Activated T-helper 2 cell treated with anti-CD3 and anti-CD28 coated beads, Interferon-gamma antibody, Interleukin-2, Interleukin-4, amounts not matched to agents 10 μg/mL and 5 μg/mL and 100 μg/mL, durations not matched to agents 14 hours and 24 hours and 36 hours (primary cell): ENCODE measurements around the gene LTA. TPM values are rescaled to one million over a fixed set of nuclear protein-coding genes. Genes with fewer than 3 reads are reported as not detected.
A peak's percentile ranks its signal among the peaks of the same experiment; 100 is the strongest.

Experiments
- DNase-seq: peaks from one replicate; pipeline ENCODE4 v3.0.0; 2021; ENCODE audit warnings: low spot score
- H3K27ac Mint-ChIP-seq: one replicate; pipeline ENCODE4 v1.8.0; 2021; ENCODE audit warnings: mixed read lengths
- H3K27me3 Mint-ChIP-seq: one replicate; pipeline ENCODE4 v1.8.0; 2021; ENCODE audit warnings: low read depth, mixed read lengths
- H3K36me3 Mint-ChIP-seq: one replicate; pipeline ENCODE4 v1.8.0; 2021; ENCODE audit warnings: low read depth, mixed read lengths
- H3K4me1 Mint-ChIP-seq: one replicate; pipeline ENCODE4 v1.8.0; 2021; ENCODE audit warnings: low read depth, mixed read lengths
- H3K4me3 Mint-ChIP-seq: one replicate; pipeline ENCODE4 v1.8.0; 2021; ENCODE audit warnings: low read depth, mild to moderate bottlenecking, moderate library complexity, mixed read lengths
- H3K9me3 Mint-ChIP-seq: one replicate; pipeline ENCODE4 v1.8.0; 2021; ENCODE audit warnings: mixed read lengths
- intact Hi-C: fragments of 100-400 bp; cut with micrococcal nuclease; formaldehyde crosslinking; loops from one replicate; pipeline ENCODE4 v1.15.1; 2023
- total RNA-seq: library from RNA; stranded (reverse); gene quantifications from 2 replicates; pipeline ENCODE4 v1.2.3, GENCODE V29; 2022

LTA gene
- total RNA-seq, 1 donor from 2014 or later: 308 TPM

- Mint-ChIP-seq H3K27ac (peak overlapping the region; percentile 86), H3K4me3 (peak overlapping the region; percentile 64), H3K36me3 (peaks cover 19% of the 10 kb centered on the region), H3K4me1 (peaks cover 63% of the 10 kb centered on the region), H3K9me3 (no peaks in the 10 kb centered on the region), H3K27me3 (peaks cover 18% of the 10 kb centered on the region)
- DNase-seq: no peak
- intact Hi-C loops: loop anchor here (1.0 kb wide), 3 partner anchors 7 to 20 kb away; partner anchors contain the start of gene NFKBIL1
Observed at GRCh38 chr6:31567531-31568370, 4.3 kb upstream of the LTA start.

GRCh38 chr6:31568537-31568961 is 3.5 kb upstream of the LTA start:
- Mint-ChIP-seq H3K4me1 (peaks cover 65% of the 10 kb centered on the region), H3K36me3 (peaks cover 24% of the 10 kb centered on the region), H3K27me3 (peaks cover 18% of the 10 kb centered on the region), H3K4me3 (peak overlapping the region; percentile 64), H3K9me3 (no peaks in the 10 kb centered on the region), H3K27ac (peak overlapping the region; percentile 86)
- intact Hi-C loops: loop anchor here (1.0 kb wide), 3 partner anchors 8 to 21 kb away; partner anchors contain the start of gene NFKBIL1
- peak; percentile 78 for DNase-seq

GRCh38 chr6:31569861-31570536 is 2.1 kb upstream of the LTA start:
- peaks cover 71% of the 10 kb centered on the region for H3K4me1 Mint-ChIP-seq
- peaks cover 19% of the 10 kb centered on the region for H3K36me3 Mint-ChIP-seq
- H3K27ac Mint-ChIP-seq: no peak overlapping the region
- intact Hi-C loops: loop anchor here (10.0 kb wide), 1 partner anchor 255 kb away; the partner anchor contains the start of gene HSPA1B
- no peaks in the 10 kb centered on the region for H3K9me3 Mint-ChIP-seq
- H3K4me3 Mint-ChIP-seq: no peak overlapping the region
- H3K27me3 Mint-ChIP-seq: peaks cover 13% of the 10 kb centered on the region
- no peak for DNase-seq

- no peak for DNase-seq
- peaks cover 76% of the 10 kb centered on the region for H3K4me1 Mint-ChIP-seq
- peak overlapping the region; percentile 95 for H3K27ac Mint-ChIP-seq
- no peaks in the 10 kb centered on the region for H3K9me3 Mint-ChIP-seq
- H3K4me3 Mint-ChIP-seq: peak overlapping the region; percentile 92
- H3K27me3 Mint-ChIP-seq: peaks cover 6% of the 10 kb centered on the region
- intact Hi-C loops: loop anchor here (2.0 to 10.0 kb wide), 2 partner anchors 79 to 251 kb away; partner anchors contain the start of genes BAG6 and HSPA1B
- peaks cover 44% of the 10 kb centered on the region for H3K36me3 Mint-ChIP-seq
Observed at GRCh38 chr6:31573239-31574105, 1.4 kb downstream of the LTA start.

- H3K9me3 Mint-ChIP-seq: no peaks in the 10 kb centered on the region
- H3K36me3 Mint-ChIP-seq: peaks cover 50% of the 10 kb centered on the region
- no peak for DNase-seq
- H3K27ac Mint-ChIP-seq: peak overlapping the region; percentile 95
- peak overlapping the region; percentile 92 for H3K4me3 Mint-ChIP-seq
- peaks cover 4% of the 10 kb centered on the region for H3K27me3 Mint-ChIP-seq
- H3K4me1 Mint-ChIP-seq: peaks cover 76% of the 10 kb centered on the region
- intact Hi-C loops: loop anchor here (10.0 kb wide), 1 partner anchor 250 kb away; the partner anchor contains the start of gene HSPA1B
Observed at GRCh38 chr6:31574106-31575061, 2.3 kb downstream of the LTA start.

- H3K9me3 Mint-ChIP-seq: no peaks in the 10 kb centered on the region
- intact Hi-C loops: loop anchor here (10.0 kb wide), 1 partner anchor 249 kb away; the partner anchor contains the start of gene HSPA1B
- peaks cover 4% of the 10 kb centered on the region for H3K27me3 Mint-ChIP-seq
- peak within 1 kb of the TSS; percentile 92 for H3K4me3 Mint-ChIP-seq
- H3K27ac Mint-ChIP-seq: peak within 1 kb of the TSS; percentile 95
- peaks cover 77% of the 10 kb centered on the region for H3K4me1 Mint-ChIP-seq
- peaks cover 56% of the 10 kb centered on the region for H3K36me3 Mint-ChIP-seq
- peak; percentile 74 for DNase-seq
Observed at GRCh38 chr6:31575335-31575901, 3.3 kb downstream of the LTA start, which contains the start of gene TNF. TSS of gene TNF (plus strand) at chr6:31575565. CDS start at chr6:31575742, 177 bp downstream.

GRCh38 chr6:31575952-31576685 is 4.0 kb downstream of the LTA start:
- Mint-ChIP-seq H3K4me1 (peaks cover 77% of the 10 kb centered on the region), H3K27me3 (peaks cover 4% of the 10 kb centered on the region), H3K36me3 (peaks cover 61% of the 10 kb centered on the region), H3K4me3 (peak overlapping the region; percentile 92), H3K9me3 (no peaks in the 10 kb centered on the region), H3K27ac (peak overlapping the region; percentile 95)
- intact Hi-C loops: loop anchor here (1.0 to 10.0 kb wide), 2 partner anchors 8 to 249 kb away; partner anchors contain the start of gene HSPA1B
- no peak for DNase-seq

GRCh38 chr6:31576897-31577578 is 4.9 kb downstream of the LTA start:
- H3K36me3 Mint-ChIP-seq: peaks cover 64% of the 10 kb centered on the region
- peak overlapping the region; percentile 92 for H3K4me3 Mint-ChIP-seq
- H3K27me3 Mint-ChIP-seq: peaks cover 4% of the 10 kb centered on the region
- peak overlapping the region; percentile 95 for H3K27ac Mint-ChIP-seq
- H3K9me3 Mint-ChIP-seq: no peaks in the 10 kb centered on the region
- peaks cover 75% of the 10 kb centered on the region for H3K4me1 Mint-ChIP-seq
- DNase-seq: peak; percentile 54
- intact Hi-C loops: loop anchor here (1.0 to 10.0 kb wide), 2 partner anchors 9 to 248 kb away; partner anchors contain the start of gene HSPA1B

GRCh38 chr6:31577579-31577966 is 5.5 kb downstream of the LTA start:
- H3K4me1 Mint-ChIP-seq: peaks cover 77% of the 10 kb centered on the region
- peak overlapping the region; percentile 92 for H3K4me3 Mint-ChIP-seq
- intact Hi-C loops: loop anchor here (10.0 kb wide), 1 partner anchor 247 kb away; the partner anchor contains the start of gene HSPA1B
- H3K27me3 Mint-ChIP-seq: peaks cover 4% of the 10 kb centered on the region
- no peak for DNase-seq
- no peaks in the 10 kb centered on the region for H3K9me3 Mint-ChIP-seq
- no peak overlapping the region for H3K27ac Mint-ChIP-seq
- H3K36me3 Mint-ChIP-seq: peaks cover 61% of the 10 kb centered on the region
